ENCODE measurements around the gene SLC38A6. TPM values are rescaled to one million over a fixed set of nuclear protein-coding genes. Genes with fewer than 3 reads are reported as not detected.
A peak's percentile ranks its signal among the peaks of the same experiment; 100 is the strongest.

The SLC38A6 gene
- total and polyA plus RNA-seq, 2 of the 13 experiments (the other 11 are each of a cell fraction or from before 2014, with no cell fraction given): 6.9 to 22.1 TPM

DNA sequence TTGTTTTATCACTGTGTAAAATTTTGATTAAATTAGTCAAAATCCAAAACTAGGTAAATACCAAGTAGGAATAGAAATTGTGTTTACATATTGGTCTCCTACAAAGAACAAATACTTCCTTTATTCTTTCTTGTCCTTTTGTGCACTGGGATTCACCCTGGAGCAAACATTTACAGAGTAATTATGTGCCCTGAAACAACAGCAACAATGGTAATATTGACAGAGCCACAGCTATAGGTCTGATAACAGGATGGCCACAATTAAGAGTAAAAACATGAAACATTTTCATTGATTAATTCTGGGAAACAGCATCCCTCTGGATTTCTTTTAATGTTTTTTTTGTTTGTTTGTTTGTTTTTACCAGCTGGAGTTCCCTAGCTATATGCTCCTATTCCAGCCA lies 61.2 kb downstream of the SLC38A6 start (continued):
- TF ChIP-seq ARID5B (CRISPR knock-in tag; IDR thresholded peaks at IDR 0.05) (peak; percentile 99), ZSCAN29 (CRISPR knock-in tag; conservative IDR thresholded peaks at IDR 0.05) (no peak), MAFG (CRISPR knock-in tag; IDR thresholded peaks at IDR 0.05) (no peak), EHMT2 (IDR thresholded peaks at IDR 0.05; ENCODE audit: borderline replicate concordance, low read depth, low read length) (no peak), FOXP1 (IDR thresholded peaks at IDR 0.05) (peak; percentile 93), FOXP1 (CRISPR knock-in tag; IDR thresholded peaks at IDR 0.05) (peak; percentile 98), GABPA (IDR thresholded peaks at IDR 0.05; ENCODE audit: low read depth, low read length) (no peak), GABPA (CRISPR knock-in tag; IDR thresholded peaks at IDR 0.05; ENCODE audit: low read depth) (no peak), SP5 (CRISPR knock-in tag; IDR thresholded peaks at IDR 0.05; ENCODE audit: borderline replicate concordance, low read depth) (peak; percentile 32; the same call in 1 of the 2 replicates), MAFK (conservative IDR thresholded peaks at IDR 0.05 in 1 of 2, IDR thresholded peaks at IDR 0.05 in 1 of 2; ENCODE audit: low read length in 2 of 2) (no peak), HDAC2 (CRISPR knock-in tag; IDR thresholded peaks at IDR 0.05) (peak; percentile 80), ZNF205 (CRISPR knock-in tag; IDR thresholded peaks at IDR 0.05) (peak; percentile 44; the same call in 1 of the 2 replicates), GMEB1 (CRISPR knock-in tag; IDR thresholded peaks at IDR 0.05; ENCODE audit: borderline replicate concordance) (no peak), NR2C2 (CRISPR knock-in tag; IDR thresholded peaks at IDR 0.05; ENCODE audit: borderline replicate concordance) (no peak), HOMEZ (CRISPR knock-in tag; IDR thresholded peaks at IDR 0.05; ENCODE audit: low read depth) (peak; percentile 50; the same call in 1 of the 2 replicates)
- TF ChIP-seq, protein P1, sequence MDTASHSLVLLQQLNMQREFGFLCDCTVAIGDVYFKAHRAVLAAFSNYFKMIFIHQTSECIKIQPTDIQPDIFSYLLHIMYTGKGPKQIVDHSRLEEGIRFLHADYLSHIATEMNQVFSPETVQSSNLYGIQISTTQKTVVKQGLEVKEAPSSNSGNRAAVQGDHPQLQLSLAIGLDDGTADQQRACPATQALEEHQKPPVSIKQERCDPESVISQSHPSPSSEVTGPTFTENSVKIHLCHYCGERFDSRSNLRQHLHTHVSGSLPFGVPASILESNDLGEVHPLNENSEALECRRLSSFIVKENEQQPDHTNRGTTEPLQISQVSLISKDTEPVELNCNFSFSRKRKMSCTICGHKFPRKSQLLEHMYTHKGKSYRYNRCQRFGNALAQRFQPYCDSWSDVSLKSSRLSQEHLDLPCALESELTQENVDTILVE (CRISPR knock-in tag; IDR thresholded peaks at IDR 0.05): 0 out of 2 replicates have a peak, but pooled peaks have one; percentile 33
- TF ChIP-seq, protein P2, sequence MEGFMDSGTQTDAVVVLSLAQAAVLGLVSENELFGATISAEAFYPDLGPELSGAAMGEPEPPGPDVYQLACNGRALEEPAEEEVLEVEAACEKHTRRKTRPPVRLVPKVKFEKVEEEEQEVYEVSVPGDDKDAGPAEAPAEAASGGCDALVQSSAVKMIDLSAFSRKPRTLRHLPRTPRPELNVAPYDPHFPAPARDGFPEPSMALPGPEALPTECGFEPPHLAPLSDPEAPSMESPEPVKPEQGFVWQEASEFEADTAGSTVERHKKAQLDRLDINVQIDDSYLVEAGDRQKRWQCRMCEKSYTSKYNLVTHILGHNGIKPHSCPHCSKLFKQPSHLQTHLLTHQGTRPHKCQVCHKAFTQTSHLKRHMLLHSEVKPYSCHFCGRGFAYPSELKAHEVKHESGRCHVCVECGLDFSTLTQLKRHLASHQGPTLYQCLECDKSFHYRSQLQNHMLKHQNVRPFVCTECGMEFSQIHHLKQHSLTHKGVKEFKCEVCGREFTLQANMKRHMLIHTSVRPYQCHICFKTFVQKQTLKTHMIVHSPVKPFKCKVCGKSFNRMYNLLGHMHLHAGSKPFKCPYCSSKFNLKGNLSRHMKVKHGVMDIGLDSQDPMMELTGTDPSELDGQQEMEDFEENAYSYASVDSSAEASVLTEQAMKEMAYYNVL (CRISPR knock-in tag; IDR thresholded peaks at IDR 0.05; ENCODE audit: borderline replicate concordance): peak; percentile 41; the same call in 1 of the 2 replicates
- TF ChIP-seq, protein P3, sequence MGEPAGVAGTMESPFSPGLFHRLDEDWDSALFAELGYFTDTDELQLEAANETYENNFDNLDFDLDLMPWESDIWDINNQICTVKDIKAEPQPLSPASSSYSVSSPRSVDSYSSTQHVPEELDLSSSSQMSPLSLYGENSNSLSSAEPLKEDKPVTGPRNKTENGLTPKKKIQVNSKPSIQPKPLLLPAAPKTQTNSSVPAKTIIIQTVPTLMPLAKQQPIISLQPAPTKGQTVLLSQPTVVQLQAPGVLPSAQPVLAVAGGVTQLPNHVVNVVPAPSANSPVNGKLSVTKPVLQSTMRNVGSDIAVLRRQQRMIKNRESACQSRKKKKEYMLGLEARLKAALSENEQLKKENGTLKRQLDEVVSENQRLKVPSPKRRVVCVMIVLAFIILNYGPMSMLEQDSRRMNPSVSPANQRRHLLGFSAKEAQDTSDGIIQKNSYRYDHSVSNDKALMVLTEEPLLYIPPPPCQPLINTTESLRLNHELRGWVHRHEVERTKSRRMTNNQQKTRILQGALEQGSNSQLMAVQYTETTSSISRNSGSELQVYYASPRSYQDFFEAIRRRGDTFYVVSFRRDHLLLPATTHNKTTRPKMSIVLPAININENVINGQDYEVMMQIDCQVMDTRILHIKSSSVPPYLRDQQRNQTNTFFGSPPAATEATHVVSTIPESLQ (CRISPR knock-in tag; conservative IDR thresholded peaks at IDR 0.05): no peak

Measured in HepG2 (cell line).